Measurements from ENCODE around the gene PADI1.

PADI1 gene

GRCh38 chr1:17281775-17282181 lies 76.8 kb downstream of the PADI1 start:
- peak; percentile 32; the same call in 1 of the 2 replicates for TF ChIP-seq GABPA (IDR thresholded peaks at IDR 0.05; ENCODE audit: low read depth)
- no peak for TF ChIP-seq CTCF (IDR thresholded peaks at IDR 0.05; ENCODE audit: insufficient read depth, low read length)
- TF ChIP-seq SPI1 (IDR thresholded peaks at IDR 0.05; ENCODE audit: borderline replicate concordance, low read depth): peak; percentile 80
- peak; percentile 87 for TF ChIP-seq POLR2AphosphoS5 (IDR thresholded peaks at IDR 0.05; ENCODE audit: low read depth)
- H3K27me3 ChIP-seq (ENCODE audit: insufficient read depth, poor library complexity, severe bottlenecking): no peaks in the 10 kb centered on the region
- H3K4me3 ChIP-seq (replicated peaks; ENCODE audit: insufficient read depth, low read length): no peak overlapping the region
- peak; percentile 96 to 99 for DNase-seq (ENCODE audit: low read depth in 1 of 2, low spot score in 1 of 2)
- H3K27ac ChIP-seq (replicated peaks): peak overlapping the region; percentile 68

GRCh38 chr1:17282836-17283235 lies 77.9 kb downstream of the PADI1 start:
- DNase-seq (ENCODE audit: low read depth in 1 of 2, low spot score in 1 of 2): no peak
- no peak overlapping the region for H3K4me3 ChIP-seq (replicated peaks; ENCODE audit: insufficient read depth, low read length)
- TF ChIP-seq POLR2AphosphoS5 (IDR thresholded peaks at IDR 0.05; ENCODE audit: low read depth) (no peak), GABPA (IDR thresholded peaks at IDR 0.05; ENCODE audit: low read depth) (no peak), CTCF (IDR thresholded peaks at IDR 0.05; ENCODE audit: insufficient read depth, low read length) (no peak), SPI1 (IDR thresholded peaks at IDR 0.05; ENCODE audit: borderline replicate concordance, low read depth) (no peak), REST (IDR thresholded peaks at IDR 0.05; ENCODE audit: insufficient replicate concordance, low read depth) (no peak)
- no peaks in the 10 kb centered on the region for H3K27me3 ChIP-seq (ENCODE audit: insufficient read depth, poor library complexity, severe bottlenecking)
- peak overlapping the region; percentile 68 for H3K27ac ChIP-seq (replicated peaks)

- H3K27me3 ChIP-seq (ENCODE audit: insufficient read depth, poor library complexity, severe bottlenecking): no peaks in the 10 kb centered on the region
- no peak overlapping the region for H3K4me3 ChIP-seq (replicated peaks; ENCODE audit: insufficient read depth, low read length)
- H3K27ac ChIP-seq (replicated peaks): no peak overlapping the region; the same call in 1 of the 2 replicates
- no peak for DNase-seq (ENCODE audit: low read depth in 1 of 2, low spot score in 1 of 2)
- TF ChIP-seq SPI1 (IDR thresholded peaks at IDR 0.05; ENCODE audit: borderline replicate concordance, low read depth): no peak
- TF ChIP-seq REST (IDR thresholded peaks at IDR 0.05; ENCODE audit: insufficient replicate concordance, low read depth): no peak
- no peak for TF ChIP-seq CTCF (IDR thresholded peaks at IDR 0.05; ENCODE audit: insufficient read depth, low read length)
- TF ChIP-seq GABPA (IDR thresholded peaks at IDR 0.05; ENCODE audit: low read depth): no peak
- TF ChIP-seq POLR2AphosphoS5 (IDR thresholded peaks at IDR 0.05; ENCODE audit: low read depth): no peak
These were observed 81.7 kb downstream of the PADI1 start for GRCh38 chr1:17286646-17287045.

All from HL-60 (cell line).